ENCODE results near the gene PIK3AP1. TPM values are rescaled to one million over a fixed set of nuclear protein-coding genes. Genes with fewer than 3 reads are reported as not detected.

Gene PIK3AP1
- total RNA-seq, 1 donor, result 49.0 TPM

DNA sequence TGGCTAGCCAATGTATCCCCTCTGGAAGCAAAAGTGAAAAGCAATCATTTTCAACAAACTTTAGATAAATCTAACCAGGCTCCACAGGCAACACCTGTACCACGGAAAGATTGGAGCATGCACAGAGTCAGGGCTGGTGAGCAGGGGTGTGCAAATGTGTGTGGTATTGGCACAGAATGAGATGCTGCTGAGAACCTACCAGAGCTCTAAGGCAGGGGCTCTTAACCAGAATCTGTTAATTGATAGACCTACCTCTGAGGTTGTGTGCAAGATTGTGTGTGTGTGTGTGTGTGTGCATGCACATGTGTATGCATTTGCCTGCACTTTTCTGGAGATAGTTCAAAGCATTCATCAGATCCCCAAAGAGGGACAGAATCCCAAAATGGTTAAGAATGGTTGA lies 62.9 kb downstream of the PIK3AP1 start:
- Histone ChIP-seq H3K27me3 (ENCODE audit: insufficient read depth, low read length) (no peaks in the 10 kb centered on the region), H3K4me3 (ENCODE audit: low read length) (no peak overlapping the region), H3K4me1 (ENCODE audit: insufficient read depth, low read length) (peaks cover 91% of the 10 kb centered on the region), H3K9me3 (ENCODE audit: low read depth, low read length) (no peaks in the 10 kb centered on the region)

GRCh38 chr10:96656839-96657238 lies 63.5 kb downstream of the PIK3AP1 start:
- H3K27me3 ChIP-seq (ENCODE audit: insufficient read depth, low read length), result no peaks in the 10 kb centered on the region
- peaks cover 96% of the 10 kb centered on the region for H3K4me1 ChIP-seq (ENCODE audit: insufficient read depth, low read length)
- no peaks in the 10 kb centered on the region for H3K9me3 ChIP-seq (ENCODE audit: low read depth, low read length)

GRCh38 chr10:96656198-96656577 lies 64.1 kb downstream of the PIK3AP1 start:
- H3K9me3 ChIP-seq (ENCODE audit: low read depth, low read length), result no peaks in the 10 kb centered on the region
- no peak overlapping the region for H3K4me3 ChIP-seq (ENCODE audit: low read length)
- no peaks in the 10 kb centered on the region for H3K27me3 ChIP-seq (ENCODE audit: insufficient read depth, low read length)
- peaks cover 98% of the 10 kb centered on the region for H3K4me1 ChIP-seq (ENCODE audit: insufficient read depth, low read length)

More at GRCh38 chr10:96656839-96657238, 63.5 kb downstream of the PIK3AP1 start:
- no peak overlapping the region for H3K4me3 ChIP-seq (ENCODE audit: low read length)

DNA sequence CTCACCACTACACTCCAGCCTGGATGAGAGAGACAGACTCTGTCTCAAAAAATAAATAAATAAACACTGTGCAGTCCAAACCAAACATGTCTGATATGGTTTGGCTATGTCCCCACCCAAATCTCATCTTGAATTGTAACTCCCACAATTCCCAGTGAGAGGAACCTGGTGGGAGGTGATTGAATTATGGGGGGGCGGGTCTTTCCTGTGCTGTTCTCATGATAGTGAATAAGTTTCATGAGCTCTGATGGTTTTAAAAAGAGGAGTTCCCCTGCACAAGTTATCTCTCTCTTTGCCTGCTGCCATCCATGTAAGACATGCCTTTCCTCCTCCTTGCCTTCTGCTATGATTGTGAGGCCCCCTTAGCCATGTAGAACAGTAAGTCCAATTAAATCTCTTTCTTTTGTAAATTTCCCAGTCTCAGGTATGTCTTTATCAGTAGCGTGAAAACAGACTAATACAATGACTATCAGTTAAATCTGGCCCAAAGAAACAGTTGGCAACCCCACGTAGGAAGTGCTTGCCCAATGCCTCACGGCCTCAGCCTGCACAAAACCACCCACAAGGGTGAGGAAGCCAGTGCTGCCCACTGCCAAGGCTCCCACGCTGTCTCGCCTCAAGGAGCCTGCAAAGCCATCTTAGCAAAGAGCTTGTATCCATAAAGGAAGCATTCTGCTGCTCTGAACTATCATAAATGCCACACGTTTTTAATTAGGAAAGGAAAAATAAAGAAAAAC lies 64.7 kb downstream of the PIK3AP1 start:
- Histone ChIP-seq H3K4me3 (ENCODE audit: low read length) (no peak overlapping the region), H3K27me3 (ENCODE audit: insufficient read depth, low read length) (no peaks in the 10 kb centered on the region), H3K9me3 (ENCODE audit: low read depth, low read length) (no peaks in the 10 kb centered on the region), H3K4me1 (ENCODE audit: insufficient read depth, low read length) (peaks cover 98% of the 10 kb centered on the region)

DNA sequence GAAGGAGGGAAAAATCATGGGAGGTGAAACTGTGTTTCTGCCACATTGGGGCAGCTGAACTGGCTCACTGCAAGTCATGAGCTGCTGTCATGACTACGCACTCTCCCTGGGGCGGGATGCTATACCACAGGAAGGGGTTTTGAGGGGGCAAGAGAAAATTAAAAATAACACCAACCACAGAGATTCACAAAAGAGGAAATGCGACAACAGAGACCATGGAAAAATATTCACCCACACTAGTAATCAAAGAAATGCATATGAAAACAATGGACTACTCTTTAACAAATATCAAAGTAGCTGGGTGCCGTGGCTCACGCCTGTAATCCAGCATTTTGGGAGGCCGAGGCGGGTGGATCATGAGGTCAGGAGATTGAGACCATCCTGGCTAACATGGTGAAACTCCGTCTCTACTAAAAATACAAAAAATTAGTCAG lies 68.3 kb downstream of the PIK3AP1 start:
- no peaks in the 10 kb centered on the region for H3K27me3 ChIP-seq (ENCODE audit: insufficient read depth, low read length)
- H3K4me1 ChIP-seq (ENCODE audit: insufficient read depth, low read length), result peaks cover 89% of the 10 kb centered on the region
- H3K9me3 ChIP-seq (ENCODE audit: low read depth, low read length), result no peaks in the 10 kb centered on the region
- no peak overlapping the region for H3K4me3 ChIP-seq (ENCODE audit: low read length)

GRCh38 chr10:96650958-96651357 lies 69.4 kb downstream of the PIK3AP1 start:
- no peaks in the 10 kb centered on the region for H3K9me3 ChIP-seq (ENCODE audit: low read depth, low read length)
- peaks cover 89% of the 10 kb centered on the region for H3K4me1 ChIP-seq (ENCODE audit: insufficient read depth, low read length)
- no peak overlapping the region for H3K4me3 ChIP-seq (ENCODE audit: low read length)
- no peaks in the 10 kb centered on the region for H3K27me3 ChIP-seq (ENCODE audit: insufficient read depth, low read length)

DNA sequence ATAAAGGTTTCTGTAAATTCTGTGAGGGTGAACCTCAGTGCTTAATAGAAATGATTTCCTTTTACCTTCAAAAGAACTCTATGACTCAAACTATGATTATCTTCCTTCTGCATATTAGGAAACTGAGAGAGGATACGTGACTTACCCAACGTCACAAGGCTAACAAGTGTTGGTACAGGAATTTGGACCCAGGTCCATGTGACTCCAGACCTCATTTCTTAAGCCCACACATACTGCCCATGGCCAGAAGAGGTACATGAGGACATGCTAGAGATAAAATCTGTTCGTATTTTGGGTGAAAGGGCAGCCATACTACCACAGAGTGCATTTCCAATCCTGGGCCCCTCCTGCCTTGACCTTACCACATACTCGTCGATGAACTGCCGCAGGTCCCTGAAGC lies 72.0 kb downstream of the PIK3AP1 start:
- Histone ChIP-seq H3K4me1 (ENCODE audit: insufficient read depth, low read length) (peaks cover 76% of the 10 kb centered on the region), H3K4me3 (ENCODE audit: low read length) (no peak overlapping the region), H3K9me3 (ENCODE audit: low read depth, low read length) (no peaks in the 10 kb centered on the region), H3K27me3 (ENCODE audit: insufficient read depth, low read length) (no peaks in the 10 kb centered on the region)

- Histone ChIP-seq H3K9me3 (ENCODE audit: low read depth, low read length) (no peaks in the 10 kb centered on the region), H3K27me3 (ENCODE audit: insufficient read depth, low read length) (no peaks in the 10 kb centered on the region), H3K4me1 (ENCODE audit: insufficient read depth, low read length) (peaks cover 68% of the 10 kb centered on the region), H3K4me3 (ENCODE audit: low read length) (no peak overlapping the region)
Measured at GRCh38 chr10:96647466-96647865, 72.8 kb downstream of the PIK3AP1 start.

- H3K4me3 ChIP-seq (ENCODE audit: low read length), result no peak overlapping the region
- no peaks in the 10 kb centered on the region for H3K27me3 ChIP-seq (ENCODE audit: insufficient read depth, low read length)
- H3K4me1 ChIP-seq (ENCODE audit: insufficient read depth, low read length), result peaks cover 61% of the 10 kb centered on the region
- no peaks in the 10 kb centered on the region for H3K9me3 ChIP-seq (ENCODE audit: low read depth, low read length)
Measured at GRCh38 chr10:96646751-96647166, 73.6 kb downstream of the PIK3AP1 start.

GRCh38 chr10:96646301-96646700 lies 74.0 kb downstream of the PIK3AP1 start:
- H3K27me3 ChIP-seq (ENCODE audit: insufficient read depth, low read length), result no peaks in the 10 kb centered on the region
- no peak overlapping the region for H3K4me3 ChIP-seq (ENCODE audit: low read length)
- H3K4me1 ChIP-seq (ENCODE audit: insufficient read depth, low read length), result peaks cover 58% of the 10 kb centered on the region
- no peaks in the 10 kb centered on the region for H3K9me3 ChIP-seq (ENCODE audit: low read depth, low read length)

- Histone ChIP-seq H3K4me3 (ENCODE audit: low read length) (no peak overlapping the region), H3K9me3 (ENCODE audit: low read depth, low read length) (no peaks in the 10 kb centered on the region), H3K4me1 (ENCODE audit: insufficient read depth, low read length) (peaks cover 54% of the 10 kb centered on the region), H3K27me3 (ENCODE audit: insufficient read depth, low read length) (no peaks in the 10 kb centered on the region)
Measured at GRCh38 chr10:96645191-96645721, 75.1 kb downstream of the PIK3AP1 start.

DNA sequence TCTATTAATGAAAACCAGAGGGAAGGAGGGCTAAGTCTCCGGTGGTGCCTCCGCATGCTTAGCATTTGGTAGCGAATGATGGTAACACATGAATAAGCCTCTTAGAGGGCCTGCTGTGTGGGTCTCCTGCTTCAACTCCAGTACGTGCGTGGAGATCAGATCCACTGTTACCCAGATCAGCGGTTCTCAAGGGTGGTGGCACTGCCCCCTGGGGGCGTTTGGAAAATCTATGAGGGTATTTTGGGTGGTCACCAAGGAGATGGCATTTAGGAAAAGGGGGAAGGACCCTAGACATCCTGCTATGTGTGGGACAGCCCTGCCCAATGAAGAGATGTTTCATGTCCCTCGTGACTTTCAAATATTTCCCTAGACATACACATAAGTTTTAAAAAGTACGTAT lies 76.4 kb downstream of the PIK3AP1 start:
- no peak overlapping the region for H3K4me3 ChIP-seq (ENCODE audit: low read length)
- no peaks in the 10 kb centered on the region for H3K27me3 ChIP-seq (ENCODE audit: insufficient read depth, low read length)
- peaks cover 52% of the 10 kb centered on the region for H3K4me1 ChIP-seq (ENCODE audit: insufficient read depth, low read length)
- no peaks in the 10 kb centered on the region for H3K9me3 ChIP-seq (ENCODE audit: low read depth, low read length)

DNA sequence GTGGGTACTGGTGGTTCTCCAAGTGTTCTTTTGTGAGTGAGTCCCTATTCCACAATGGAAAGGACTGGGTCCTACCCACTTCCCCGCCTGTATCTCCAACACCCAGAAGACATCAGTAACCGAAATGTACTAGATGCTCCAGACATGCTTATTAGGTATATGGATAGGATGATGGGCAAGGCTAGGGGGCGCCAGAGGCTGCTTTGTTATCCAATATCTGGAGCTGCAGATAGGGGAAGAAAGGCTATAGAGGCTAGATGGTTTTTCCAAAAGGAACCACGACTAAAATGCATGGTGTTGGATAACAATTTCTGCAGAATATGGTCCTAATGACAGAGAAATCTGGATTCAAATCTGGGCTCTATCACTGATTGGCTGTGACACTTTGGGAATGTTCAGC lies 77.3 kb downstream of the PIK3AP1 start:
- peaks cover 42% of the 10 kb centered on the region for H3K4me1 ChIP-seq (ENCODE audit: insufficient read depth, low read length)
- no peak overlapping the region for H3K4me3 ChIP-seq (ENCODE audit: low read length)
- no peaks in the 10 kb centered on the region for H3K27me3 ChIP-seq (ENCODE audit: insufficient read depth, low read length)
- no peaks in the 10 kb centered on the region for H3K9me3 ChIP-seq (ENCODE audit: low read depth, low read length)

DNA sequence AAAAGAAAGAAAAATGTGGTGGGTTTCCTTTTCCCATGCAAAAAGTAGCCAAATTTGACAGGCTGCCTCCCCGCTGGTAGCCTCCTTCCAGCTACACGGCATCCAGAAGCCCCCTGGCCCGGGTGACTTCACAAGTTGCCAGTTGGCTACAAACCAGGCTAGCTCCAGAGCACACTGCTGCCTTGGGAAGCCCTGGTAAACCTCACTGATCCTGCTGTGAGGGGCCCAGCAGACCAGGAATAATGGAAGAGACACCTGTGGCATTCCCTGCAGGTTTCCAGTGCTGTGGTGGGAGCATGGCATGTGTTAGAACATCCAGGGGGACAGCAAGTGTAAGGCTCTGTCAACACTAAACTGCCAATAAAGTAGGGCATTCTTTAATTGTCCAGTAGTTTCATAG lies 77.8 kb downstream of the PIK3AP1 start:
- Histone ChIP-seq H3K4me1 (ENCODE audit: insufficient read depth, low read length) (peaks cover 38% of the 10 kb centered on the region), H3K4me3 (ENCODE audit: low read length) (no peak overlapping the region), H3K27me3 (ENCODE audit: insufficient read depth, low read length) (no peaks in the 10 kb centered on the region), H3K9me3 (ENCODE audit: low read depth, low read length) (no peaks in the 10 kb centered on the region)

DNA sequence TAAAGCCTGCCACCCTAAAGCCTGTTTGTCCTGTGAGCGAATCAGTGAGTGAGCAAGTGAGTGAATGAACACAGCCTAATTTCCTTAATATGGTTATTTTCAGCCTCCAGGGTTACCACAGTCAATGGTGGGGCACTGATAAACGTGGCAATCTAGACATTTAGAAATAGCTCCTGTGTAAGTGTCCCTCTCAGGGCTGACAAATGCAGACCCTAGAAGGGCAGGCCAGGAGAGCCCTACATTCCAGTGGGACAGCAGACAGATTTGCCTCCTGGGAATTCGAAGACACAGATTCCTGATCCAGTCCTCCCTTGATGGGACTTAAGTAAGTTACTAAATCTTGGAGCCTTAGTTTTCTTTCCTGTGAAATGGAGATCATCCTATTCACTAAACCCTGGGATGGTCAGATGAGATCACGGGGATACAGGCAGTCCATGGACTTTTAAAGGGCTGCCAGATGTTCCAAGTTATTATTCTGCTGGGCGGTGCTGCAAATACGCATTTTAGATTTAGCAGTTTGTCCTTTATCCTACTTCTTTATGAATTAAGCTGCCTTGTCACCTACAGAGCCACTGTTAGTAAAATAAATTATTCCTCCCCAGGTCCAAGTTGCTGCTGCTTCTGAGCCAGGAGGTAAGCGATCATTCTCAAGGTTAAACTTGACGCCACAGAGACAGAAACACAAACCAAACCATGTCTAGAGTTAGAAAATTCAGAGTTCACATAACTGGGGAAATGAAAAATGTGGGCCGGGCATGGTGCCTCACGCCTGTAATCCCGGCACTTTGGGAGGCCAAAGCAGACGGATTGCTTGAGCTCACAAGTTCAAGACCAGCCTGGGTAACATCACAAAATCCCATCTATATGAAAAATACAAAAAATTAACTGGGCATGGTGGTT lies 78.7 kb downstream of the PIK3AP1 start:
- Histone ChIP-seq H3K27me3 (ENCODE audit: insufficient read depth, low read length) (no peaks in the 10 kb centered on the region), H3K4me1 (ENCODE audit: insufficient read depth, low read length) (peaks cover 29% of the 10 kb centered on the region), H3K4me3 (ENCODE audit: low read length) (no peak overlapping the region), H3K9me3 (ENCODE audit: low read depth, low read length) (no peaks in the 10 kb centered on the region)

All from mononuclear cell (primary cell).